Measurements from ENCODE around the gene ADCY7. TPM values are rescaled to one million over a fixed set of nuclear protein-coding genes. Genes with fewer than 3 reads are reported as not detected.

Gene ADCY7
- total RNA-seq, 1 donor from 2014 or later: 36.2 TPM

DNA sequence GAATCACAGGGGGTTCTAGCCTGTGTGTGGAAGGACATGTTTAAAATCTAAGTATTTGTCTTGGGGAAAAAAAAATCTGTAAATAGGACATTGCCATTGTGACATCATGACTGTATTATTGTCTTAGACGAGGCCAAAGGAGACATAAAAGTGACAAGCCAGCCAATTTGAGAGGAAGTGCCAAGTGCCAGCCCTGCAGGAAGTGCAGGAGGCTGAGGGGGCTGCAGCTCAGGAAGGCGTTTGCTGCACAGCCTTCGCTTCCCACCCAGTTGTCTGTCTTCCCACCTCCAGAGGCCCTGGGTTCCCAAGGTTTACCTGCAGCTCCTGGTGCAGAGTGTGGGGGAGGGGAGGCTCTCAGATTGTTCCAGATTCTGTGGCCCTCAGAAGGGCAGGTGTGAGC lies 1.3 kb downstream of the ADCY7 start:
- DNase-seq (ENCODE audit: low read depth): no peak
- Histone ChIP-seq H3K27me3 (ENCODE audit: control insufficient read depth, insufficient read depth, low read length) (no peaks in the 10 kb centered on the region), H3K36me3 (ENCODE audit: control insufficient read depth, insufficient read depth, low read length) (no peaks in the 10 kb centered on the region), H3K4me3 (ENCODE audit: low read depth, low read length) (no peak overlapping the region)
- TF ChIP-seq CTCF (IDR thresholded peaks at IDR 0.05; ENCODE audit: insufficient read depth, low read length, poor library complexity, severe bottlenecking): no peak

DNA sequence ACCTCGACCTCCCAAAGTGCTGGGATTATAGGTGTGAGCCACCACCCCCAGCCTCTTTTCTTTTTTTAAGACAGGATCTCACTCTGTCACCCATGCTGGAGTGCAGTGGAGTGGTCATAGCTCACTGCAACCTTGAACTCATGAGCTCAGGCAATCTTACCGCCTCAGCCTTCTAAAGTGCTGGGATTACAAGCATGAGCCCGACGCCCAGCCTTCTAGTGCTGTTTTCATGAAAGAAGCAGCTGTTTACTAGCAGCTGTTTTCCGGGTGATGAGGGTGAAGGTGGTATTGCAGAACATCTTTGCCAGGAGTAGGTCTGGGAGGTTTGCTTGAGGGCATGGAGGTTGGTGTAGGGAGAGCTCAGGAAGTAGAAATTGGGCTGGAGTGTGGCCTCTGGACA lies 2.0 kb downstream of the ADCY7 start:
- no peaks in the 10 kb centered on the region for H3K36me3 ChIP-seq (ENCODE audit: control insufficient read depth, insufficient read depth, low read length)
- TF ChIP-seq CTCF (IDR thresholded peaks at IDR 0.05; ENCODE audit: insufficient read depth, low read length, poor library complexity, severe bottlenecking): no peak
- no peak overlapping the region for H3K4me3 ChIP-seq (ENCODE audit: low read depth, low read length)
- DNase-seq (ENCODE audit: low read depth): no peak
- no peaks in the 10 kb centered on the region for H3K27me3 ChIP-seq (ENCODE audit: control insufficient read depth, insufficient read depth, low read length)

GRCh38 chr16:50269061-50269705 lies 2.8 kb downstream of the ADCY7 start:
- no peaks in the 10 kb centered on the region for H3K27me3 ChIP-seq (ENCODE audit: control insufficient read depth, insufficient read depth, low read length)
- H3K4me3 ChIP-seq (ENCODE audit: low read depth, low read length): no peak overlapping the region
- DNase-seq (ENCODE audit: low read depth): no peak
- no peak for TF ChIP-seq CTCF (IDR thresholded peaks at IDR 0.05; ENCODE audit: insufficient read depth, low read length, poor library complexity, severe bottlenecking)
- no peaks in the 10 kb centered on the region for H3K36me3 ChIP-seq (ENCODE audit: control insufficient read depth, insufficient read depth, low read length)

GRCh38 chr16:50269769-50270509 lies 3.6 kb downstream of the ADCY7 start:
- H3K27me3 ChIP-seq (ENCODE audit: control insufficient read depth, insufficient read depth, low read length): no peaks in the 10 kb centered on the region
- H3K36me3 ChIP-seq (ENCODE audit: control insufficient read depth, insufficient read depth, low read length): no peaks in the 10 kb centered on the region
- H3K4me3 ChIP-seq (ENCODE audit: low read depth, low read length): no peak overlapping the region
- TF ChIP-seq CTCF (IDR thresholded peaks at IDR 0.05; ENCODE audit: insufficient read depth, low read length, poor library complexity, severe bottlenecking): no peak
- no peak for DNase-seq (ENCODE audit: low read depth)

DNA sequence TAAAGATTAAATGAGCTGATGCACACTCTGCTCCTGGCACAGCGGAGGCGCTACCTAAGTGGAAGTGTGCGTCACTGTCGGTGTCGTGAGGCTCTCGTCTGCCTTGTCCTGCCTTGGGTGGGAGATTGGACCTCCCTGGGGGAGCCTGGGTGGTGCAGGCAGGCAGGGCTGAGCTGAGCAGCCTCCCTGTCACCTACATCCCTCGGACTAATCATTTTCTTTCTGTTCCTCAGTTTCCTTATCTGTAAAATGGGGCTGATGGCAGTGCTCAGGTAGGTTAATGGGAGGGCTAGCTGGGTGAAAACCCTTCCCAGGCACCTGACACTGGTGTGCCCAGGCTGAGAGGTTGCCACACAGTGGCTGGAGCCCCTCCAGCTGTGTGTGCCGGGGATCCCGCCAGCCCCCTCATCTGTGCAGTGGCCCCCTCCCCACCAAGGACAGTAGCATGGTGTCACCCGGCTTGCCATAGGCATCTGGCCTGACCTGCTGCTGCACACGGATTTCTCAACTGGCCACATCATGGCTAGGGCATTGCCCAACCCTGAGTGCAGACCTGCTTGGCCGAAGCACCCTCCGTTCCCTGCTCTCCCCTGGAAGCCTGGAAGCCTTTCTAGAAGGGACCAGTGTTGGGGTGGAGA lies 4.3 kb downstream of the ADCY7 start:
- DNase-seq (ENCODE audit: low read depth): no peak
- H3K36me3 ChIP-seq (ENCODE audit: control insufficient read depth, insufficient read depth, low read length): no peaks in the 10 kb centered on the region
- no peak overlapping the region for H3K4me3 ChIP-seq (ENCODE audit: low read depth, low read length)
- H3K27me3 ChIP-seq (ENCODE audit: control insufficient read depth, insufficient read depth, low read length): no peaks in the 10 kb centered on the region
- TF ChIP-seq CTCF (IDR thresholded peaks at IDR 0.05; ENCODE audit: insufficient read depth, low read length, poor library complexity, severe bottlenecking): no peak
